ENCODE results near the gene ZBED5. TPM values are rescaled to one million over a fixed set of nuclear protein-coding genes. Genes with fewer than 3 reads are reported as not detected.
"Not testable (repeated sequence)": the region's sequence is repeated elsewhere in the genome, so short reads cannot be mapped to it uniquely, and the experiment has no call there.

The ZBED5 gene
- total RNA-seq, 2 experiments from 2014 or later = 69.7 to 72.0 TPM

DNA sequence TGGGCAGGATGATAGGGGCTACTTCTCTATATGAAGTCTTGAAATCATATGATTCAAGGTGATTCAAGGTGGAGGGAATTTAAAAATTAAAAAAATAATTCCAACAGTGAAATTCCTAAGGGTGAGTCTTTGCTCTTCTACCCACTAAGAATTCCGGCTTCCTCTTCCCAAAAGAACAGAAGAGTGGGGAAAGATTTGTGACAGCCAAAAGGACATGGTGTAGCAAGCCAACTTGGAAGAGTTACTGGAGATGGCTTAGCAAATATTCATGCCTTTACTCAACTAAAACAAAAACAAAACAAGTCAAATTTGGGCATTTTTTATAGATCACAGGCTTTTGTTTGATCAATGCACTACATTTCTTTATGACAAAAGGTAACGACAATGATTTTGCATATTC, 12.3 kb downstream of the ZBED5 start:
- Mint-ChIP-seq H3K27ac (no peak overlapping the region), H3K4me3 (no peak overlapping the region), H3K4me1 (peaks cover 2% of the 10 kb centered on the region), H3K27me3 (no peaks in the 10 kb centered on the region), H3K36me3 (peaks cover 15% of the 10 kb centered on the region), H3K9me3 (peaks cover 1% of the 10 kb centered on the region)
- POLR2A ChIA-PET = interaction anchor here (4.2 kb wide), 1 partner anchor 36 kb away, joined by 17 read pairs; the partner anchor contains the start of gene EIF4G2
- ATAC-seq (ENCODE audit: low read depth) (no peak), DNase-seq (no peak)

DNA sequence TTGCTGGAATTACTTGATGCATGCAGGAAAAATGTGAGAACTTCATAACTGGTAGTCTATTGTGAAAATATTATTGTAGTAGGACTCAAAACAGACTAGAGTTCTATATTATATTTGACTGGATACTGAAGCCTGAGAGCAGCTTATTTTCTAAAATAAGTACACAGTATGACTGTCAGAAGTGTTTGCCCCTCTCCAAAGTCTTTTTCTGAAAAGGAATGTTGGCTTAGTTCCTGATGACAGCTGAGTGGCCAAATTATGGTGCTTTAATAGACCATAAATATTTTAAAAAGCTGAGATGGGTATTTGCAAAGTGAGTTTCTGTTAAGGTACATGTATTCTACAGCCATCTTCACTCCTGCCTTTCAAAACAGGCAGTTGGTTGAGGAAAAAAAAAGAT, 13.1 kb downstream of the ZBED5 start:
- peaks cover 2% of the 10 kb centered on the region for H3K4me1 Mint-ChIP-seq
- POLR2A ChIA-PET = no interaction called here
- DNase-seq (no peak), ATAC-seq (ENCODE audit: low read depth) (no peak)
- peaks cover 14% of the 10 kb centered on the region for H3K36me3 Mint-ChIP-seq
- no peak overlapping the region for H3K4me3 Mint-ChIP-seq
- H3K27ac Mint-ChIP-seq = no peak overlapping the region
- H3K9me3 Mint-ChIP-seq = peaks cover 1% of the 10 kb centered on the region
- H3K27me3 Mint-ChIP-seq = no peaks in the 10 kb centered on the region

DNA sequence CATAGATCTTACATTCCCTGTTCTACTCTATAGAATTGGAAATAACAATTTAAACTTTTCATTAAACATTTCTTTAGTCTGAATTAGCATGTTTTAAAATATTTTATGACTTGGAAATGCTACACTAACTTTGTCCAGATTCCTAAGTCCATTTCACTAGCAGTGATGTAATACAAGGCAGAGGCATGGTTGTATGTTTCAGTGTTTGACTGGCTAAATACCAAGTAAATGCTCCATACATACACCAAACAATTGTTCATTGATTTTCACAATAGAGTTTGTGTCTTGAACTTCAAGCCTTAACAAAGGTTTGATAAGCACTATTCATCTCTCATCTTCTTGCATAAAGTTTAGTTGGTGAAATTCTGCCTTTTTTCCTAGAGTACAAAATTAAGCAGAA, 13.5 kb downstream of the ZBED5 start:
- Mint-ChIP-seq H3K4me3 (no peak overlapping the region), H3K27me3 (no peaks in the 10 kb centered on the region), H3K27ac (no peak overlapping the region), H3K36me3 (peaks cover 11% of the 10 kb centered on the region), H3K4me1 (peaks cover 2% of the 10 kb centered on the region), H3K9me3 (peaks cover 1% of the 10 kb centered on the region)
- DNase-seq (no peak), ATAC-seq (ENCODE audit: low read depth) (no peak)
- POLR2A ChIA-PET = no interaction called here

DNA sequence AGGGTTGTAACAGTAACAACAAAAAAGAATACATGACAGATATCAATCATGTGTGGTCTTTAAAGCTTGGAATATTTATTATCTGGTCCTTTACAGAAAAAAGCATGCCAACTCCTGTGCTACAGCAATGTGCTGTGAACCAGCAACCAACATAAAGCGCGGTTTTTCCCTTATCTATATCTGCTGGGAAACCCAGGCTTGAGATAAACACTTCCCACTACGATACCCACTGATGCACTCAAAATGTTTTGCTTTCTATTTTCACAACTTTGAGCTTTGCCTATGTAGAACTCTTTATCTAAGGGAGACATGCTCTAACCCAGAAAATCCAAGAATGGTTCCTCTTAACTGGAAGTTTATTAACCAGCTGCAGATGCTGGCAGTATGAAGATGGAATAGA, 19.0 kb downstream of the ZBED5 start:
- POLR2A ChIA-PET = interaction anchor here (0.9 kb wide), 1 partner anchor 30 kb away, joined by 4 read pairs; no protein-coding TSS in a partner anchor
- no peak for ATAC-seq (ENCODE audit: low read depth)
- DNase-seq = no peak
- no peak overlapping the region for H3K4me3 Mint-ChIP-seq
- H3K27ac Mint-ChIP-seq = no peak overlapping the region
- no peaks in the 10 kb centered on the region for H3K4me1 Mint-ChIP-seq
- no peaks in the 10 kb centered on the region for H3K27me3 Mint-ChIP-seq
- H3K36me3 Mint-ChIP-seq = peaks cover 5% of the 10 kb centered on the region
- H3K9me3 Mint-ChIP-seq = peaks cover 2% of the 10 kb centered on the region

DNA sequence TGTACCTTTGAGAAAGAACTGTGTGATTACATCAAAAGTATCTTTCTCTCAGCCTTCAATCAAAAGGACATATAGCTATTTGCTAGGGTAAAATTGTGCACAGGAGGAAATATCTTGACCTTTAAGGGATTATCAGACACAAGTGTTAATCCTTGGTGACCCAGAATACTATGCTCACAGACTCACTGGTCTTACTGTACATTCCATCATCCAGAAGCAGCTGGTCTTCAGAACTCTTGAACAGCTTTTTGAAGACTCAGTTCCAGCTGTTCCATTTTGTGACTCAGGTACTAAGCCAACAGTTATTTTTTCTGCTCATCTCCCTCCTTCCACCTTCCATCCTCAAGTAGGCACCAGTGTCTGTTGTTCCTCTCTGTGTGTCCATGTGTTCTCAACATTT, 19.8 kb downstream of the ZBED5 start:
- Mint-ChIP-seq H3K9me3 (peaks cover 2% of the 10 kb centered on the region), H3K27me3 (no peaks in the 10 kb centered on the region), H3K4me3 (no peak overlapping the region), H3K4me1 (no peaks in the 10 kb centered on the region), H3K27ac (no peak overlapping the region), H3K36me3 (peaks cover 5% of the 10 kb centered on the region)
- POLR2A ChIA-PET = no interaction called here
- DNase-seq (no peak), ATAC-seq (ENCODE audit: low read depth) (no peak)

DNA sequence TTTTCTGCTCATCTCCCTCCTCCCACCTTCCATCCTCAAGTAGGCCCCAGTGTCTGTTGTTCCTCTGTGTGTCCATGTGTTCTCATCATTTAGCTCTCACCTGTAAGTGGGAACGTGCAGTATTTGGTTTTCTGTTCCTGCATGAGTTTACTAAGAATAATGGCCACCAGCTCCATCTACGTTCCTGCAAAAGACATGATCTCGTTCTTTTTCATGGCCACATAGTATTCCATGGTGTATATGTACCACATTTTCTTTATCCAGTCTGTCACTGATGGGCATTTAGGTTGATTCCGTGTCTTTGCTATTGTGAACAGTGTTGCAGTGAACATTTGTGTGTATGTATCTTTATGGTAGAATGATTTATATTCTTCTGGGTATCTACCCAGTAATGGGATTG, 21.0 kb downstream of the ZBED5 start:
- ATAC-seq (ENCODE audit: low read depth); DNase-seq; H3K4me1 Mint-ChIP-seq; H3K4me3 Mint-ChIP-seq; H3K9me3 Mint-ChIP-seq; H3K36me3 Mint-ChIP-seq; H3K27me3 Mint-ChIP-seq; POLR2A ChIA-PET; H3K27ac Mint-ChIP-seq: not testable (repeated sequence)

DNA sequence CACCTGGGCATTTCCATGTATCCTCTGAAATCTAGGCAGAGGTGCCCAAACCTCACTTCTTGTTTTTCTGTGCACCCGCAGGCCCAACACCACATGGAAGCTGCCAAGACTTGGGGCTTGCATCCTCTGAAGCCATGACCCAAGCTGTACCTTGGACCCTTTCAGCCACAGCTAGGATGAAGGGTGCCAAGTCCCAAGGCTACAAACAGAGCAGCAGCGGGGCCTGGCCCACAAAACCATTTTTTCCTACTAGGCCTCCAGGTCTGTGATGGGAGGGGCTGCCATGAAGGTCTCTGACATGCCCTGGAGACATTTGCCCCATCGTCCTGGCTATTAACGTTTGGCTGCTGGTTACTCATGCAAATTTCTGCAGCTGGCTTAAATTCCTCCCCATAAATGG, 28.7 kb downstream of the ZBED5 start:
- POLR2A ChIA-PET = interaction anchor here (1.1 to 2.0 kb wide), 2 partner anchors 20 to 78 kb away, joined by 4 to 8 read pairs; partner anchors contain the start of gene CTR9
- Mint-ChIP-seq H3K9me3 (peaks cover 1% of the 10 kb centered on the region), H3K36me3 (peaks cover 7% of the 10 kb centered on the region), H3K4me1 (peaks cover 4% of the 10 kb centered on the region), H3K27me3 (no peaks in the 10 kb centered on the region), H3K4me3 (no peak overlapping the region), H3K27ac (no peak overlapping the region)
- DNase-seq (no peak), ATAC-seq (ENCODE audit: low read depth) (no peak)

DNA sequence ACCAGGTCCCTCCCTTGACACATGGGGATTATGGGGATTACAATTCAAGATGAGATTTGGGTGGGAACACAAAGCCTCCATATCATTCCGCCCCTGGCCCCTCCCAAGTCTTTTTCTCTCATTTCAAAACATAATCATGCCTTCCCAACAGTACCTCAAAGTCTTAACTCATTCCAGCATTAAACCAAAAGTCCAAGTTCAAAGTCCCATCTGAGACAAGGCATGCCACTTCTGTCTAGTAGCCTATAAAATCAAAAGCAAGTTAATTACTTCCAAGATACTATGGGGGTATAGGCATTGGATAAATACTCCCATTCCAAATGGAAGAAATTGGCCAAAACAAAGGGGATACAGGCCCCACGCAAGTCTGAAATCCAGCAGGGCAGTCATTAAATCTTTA, 29.5 kb downstream of the ZBED5 start:
- H3K4me1 Mint-ChIP-seq = peaks cover 4% of the 10 kb centered on the region
- POLR2A ChIA-PET = interaction anchor here (0.6 to 2.0 kb wide), 3 partner anchors 19 to 77 kb away, joined by 3 to 8 read pairs (median 4); partner anchors contain the start of gene CTR9
- no peak overlapping the region for H3K4me3 Mint-ChIP-seq
- H3K9me3 Mint-ChIP-seq = peaks cover 1% of the 10 kb centered on the region
- H3K36me3 Mint-ChIP-seq = peaks cover 7% of the 10 kb centered on the region
- H3K27me3 Mint-ChIP-seq = no peaks in the 10 kb centered on the region
- no peak overlapping the region for H3K27ac Mint-ChIP-seq
- DNase-seq (no peak), ATAC-seq (ENCODE audit: low read depth) (no peak)

DNA sequence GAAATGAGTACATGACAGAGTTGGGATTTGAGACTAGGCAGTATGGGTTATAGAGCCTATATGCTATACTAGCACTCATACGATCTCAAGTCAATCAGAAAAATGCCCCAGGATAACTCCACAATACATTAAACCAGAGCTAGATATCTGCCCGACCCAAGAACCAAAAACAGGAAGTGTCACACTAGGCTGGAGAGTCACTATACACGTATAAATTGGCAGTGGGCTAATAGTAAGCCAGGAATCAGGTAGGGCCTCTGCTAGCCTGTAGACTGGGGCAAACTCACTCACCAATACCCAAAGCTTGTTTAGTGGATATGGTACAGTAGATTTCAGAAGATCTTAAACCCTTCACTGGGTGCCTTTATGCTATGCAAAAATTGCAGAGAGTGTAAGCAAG, 33.0 kb downstream of the ZBED5 start:
- DNase-seq (no peak), ATAC-seq (ENCODE audit: low read depth) (peak; percentile 50)
- H3K27me3 Mint-ChIP-seq = no peaks in the 10 kb centered on the region
- H3K9me3 Mint-ChIP-seq = no peaks in the 10 kb centered on the region
- no peak overlapping the region for H3K4me3 Mint-ChIP-seq
- no peak overlapping the region for H3K27ac Mint-ChIP-seq
- H3K36me3 Mint-ChIP-seq = peaks cover 7% of the 10 kb centered on the region
- POLR2A ChIA-PET = interaction anchor here (0.6 to 0.7 kb wide), 2 partner anchors 15 to 31 kb away, joined by 3 read pairs; no protein-coding TSS in a partner anchor
- peaks cover 5% of the 10 kb centered on the region for H3K4me1 Mint-ChIP-seq

DNA sequence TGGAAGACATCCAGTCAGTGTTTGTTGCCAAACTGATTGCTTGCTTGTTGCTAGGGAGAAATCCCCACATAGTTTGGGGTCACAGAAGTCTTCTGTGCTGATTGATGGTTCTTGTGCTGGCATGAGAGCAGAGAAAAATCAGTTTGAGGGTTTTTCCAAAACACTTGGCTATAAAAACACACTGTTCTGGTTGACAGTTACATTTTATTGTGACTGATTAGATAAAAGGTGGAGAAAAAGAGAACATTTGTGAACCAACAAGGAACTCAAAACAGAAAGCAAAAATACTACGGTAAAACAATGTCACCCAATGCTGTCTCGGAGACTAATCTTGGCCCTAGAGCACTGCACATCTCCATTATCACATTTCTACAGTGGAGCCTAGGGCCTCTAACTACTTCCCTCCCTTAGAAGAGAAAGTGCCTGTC, 34.7 kb downstream of the ZBED5 start:
- POLR2A ChIA-PET = no interaction called here
- no peak for ATAC-seq (ENCODE audit: low read depth)
- H3K4me3 Mint-ChIP-seq = peak overlapping the region; percentile 42

DNA sequence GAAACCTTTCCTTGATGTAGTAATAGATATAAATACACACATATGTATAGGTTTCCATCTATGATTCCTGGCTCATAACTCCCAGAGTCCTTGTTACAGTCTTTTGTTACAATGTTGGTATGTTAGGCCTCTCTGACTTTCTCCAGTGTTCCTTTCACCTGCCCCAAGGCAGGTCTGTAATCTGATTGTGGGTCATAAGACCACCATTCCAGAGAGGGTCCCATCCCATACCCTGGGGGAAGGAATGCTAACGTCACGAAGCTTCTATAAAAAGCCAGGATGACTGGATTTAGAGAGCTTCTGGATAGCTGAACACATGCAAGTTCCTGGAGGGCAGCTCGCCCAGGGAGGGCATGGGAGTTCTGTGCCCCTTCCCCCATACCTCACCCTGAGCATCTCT, 35.4 kb downstream of the ZBED5 start:
- H3K4me1 Mint-ChIP-seq; H3K9me3 Mint-ChIP-seq; POLR2A ChIA-PET; H3K27ac Mint-ChIP-seq; H3K36me3 Mint-ChIP-seq; H3K4me3 Mint-ChIP-seq; DNase-seq; ATAC-seq (ENCODE audit: low read depth); H3K27me3 Mint-ChIP-seq: not testable (repeated sequence)

More for the DNA sequence above, 34.7 kb downstream of the ZBED5 start:
- DNase-seq = no peak
- Mint-ChIP-seq H3K27me3 (no peaks in the 10 kb centered on the region), H3K27ac (peak overlapping the region; percentile 27), H3K4me1 (peaks cover 5% of the 10 kb centered on the region), H3K9me3 (no peaks in the 10 kb centered on the region), H3K36me3 (peaks cover 7% of the 10 kb centered on the region)

DNA sequence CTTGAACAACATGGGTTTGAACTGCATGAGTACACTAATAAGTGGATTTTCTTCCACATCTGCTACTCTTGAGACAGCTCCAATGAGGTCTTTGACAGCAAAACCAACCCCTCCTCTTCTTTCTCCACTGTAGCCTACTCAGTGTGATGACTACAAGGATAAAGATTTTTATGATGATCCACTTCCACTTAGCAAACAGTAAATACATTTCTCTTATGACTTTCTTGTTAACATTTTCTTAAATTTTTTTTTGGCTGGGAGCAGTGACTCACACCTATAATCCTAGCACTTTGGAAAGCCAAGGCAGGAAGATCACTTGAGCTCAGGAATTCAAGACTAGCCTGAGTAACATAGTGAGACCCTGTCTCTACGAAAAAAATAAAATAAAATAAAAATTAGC, 39.3 kb downstream of the ZBED5 start:
- DNase-seq (no peak), ATAC-seq (ENCODE audit: low read depth) (no peak)
- H3K27me3 Mint-ChIP-seq = peaks cover 6% of the 10 kb centered on the region
- peaks cover 2% of the 10 kb centered on the region for H3K36me3 Mint-ChIP-seq
- no peak overlapping the region for H3K27ac Mint-ChIP-seq
- POLR2A ChIA-PET = interaction anchor here (3.4 kb wide), 1 partner anchor 9 kb away, joined by 10 read pairs; the partner anchor contains the start of gene EIF4G2
- H3K4me3 Mint-ChIP-seq = no peak overlapping the region
- H3K9me3 Mint-ChIP-seq = no peaks in the 10 kb centered on the region
- peaks cover 1% of the 10 kb centered on the region for H3K4me1 Mint-ChIP-seq

DNA sequence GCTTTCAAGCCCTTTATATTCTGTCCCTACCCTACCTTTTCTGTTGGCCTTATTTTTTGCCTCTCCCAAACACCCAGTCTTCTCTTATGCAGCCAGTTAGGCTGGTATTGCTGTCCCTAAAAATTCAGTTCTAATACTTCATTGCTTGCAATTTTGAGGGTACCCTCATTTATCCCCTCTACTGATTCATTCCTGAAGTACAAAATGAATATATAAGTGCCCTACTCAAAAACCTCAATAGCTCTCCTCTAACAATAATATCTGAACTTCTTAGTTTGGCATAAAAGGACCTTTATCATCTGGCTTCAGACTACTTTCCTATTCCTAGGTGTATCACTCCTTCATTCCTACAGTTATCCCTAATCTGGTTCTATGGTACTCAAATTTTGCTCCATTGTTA, 43.9 kb downstream of the ZBED5 start:
- Mint-ChIP-seq H3K27ac (no peak overlapping the region), H3K4me3 (no peak overlapping the region), H3K36me3 (peaks cover 9% of the 10 kb centered on the region), H3K27me3 (peaks cover 10% of the 10 kb centered on the region), H3K4me1 (peaks cover 8% of the 10 kb centered on the region), H3K9me3 (no peaks in the 10 kb centered on the region)
- DNase-seq (no peak), ATAC-seq (ENCODE audit: low read depth) (no peak)
- POLR2A ChIA-PET = no interaction called here

DNA sequence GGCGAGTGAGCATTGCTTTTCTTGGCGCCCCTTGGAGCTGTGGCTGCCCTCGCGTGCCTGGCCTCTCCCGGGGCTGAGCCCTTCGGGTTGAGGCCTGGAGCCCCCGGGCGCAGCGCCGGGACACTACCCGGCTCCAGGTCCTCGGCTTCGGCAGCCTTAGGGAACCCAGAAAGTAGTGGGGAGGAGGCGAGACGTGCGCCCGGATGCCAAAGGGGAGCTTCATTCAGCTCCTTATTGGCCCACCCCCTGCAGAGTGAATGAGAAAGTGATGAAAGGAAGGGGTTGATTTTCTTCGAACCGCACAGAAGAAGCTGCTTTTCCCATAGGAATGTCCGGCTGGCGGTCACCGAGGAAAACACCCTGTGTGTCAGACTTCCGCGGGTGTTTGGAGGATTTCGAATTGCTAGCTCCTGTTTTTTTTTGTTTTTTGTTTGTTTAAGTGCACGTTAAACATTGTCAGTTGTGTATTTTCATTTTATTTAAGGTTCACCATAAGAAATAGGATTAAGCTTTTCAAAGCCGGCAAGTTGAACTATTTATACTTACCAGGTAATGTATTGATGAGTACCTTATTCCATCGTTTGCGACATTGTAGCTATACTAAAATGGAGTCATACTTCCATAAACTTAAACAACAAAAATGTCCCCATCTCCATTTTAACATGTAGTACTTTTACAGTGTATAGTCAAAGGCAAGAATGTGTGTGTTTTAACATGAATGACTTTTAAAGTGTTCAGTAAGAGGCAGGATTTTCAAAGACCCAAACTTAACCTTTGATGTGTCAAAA, 48.3 kb downstream of the ZBED5 start:
- Mint-ChIP-seq H3K9me3 (no peaks in the 10 kb centered on the region), H3K27ac (peak overlapping the region; percentile 98), H3K4me3 (peak overlapping the region; percentile 96), H3K27me3 (peaks cover 3% of the 10 kb centered on the region), H3K36me3 (peaks cover 34% of the 10 kb centered on the region), H3K4me1 (peaks cover 23% of the 10 kb centered on the region)
- POLR2A ChIA-PET = interaction anchor here (0.6 to 4.9 kb wide), 39 partner anchors 8 to 1415 kb away, joined by 3 to 235 read pairs (median 5); partner anchors contain the start of genes CTR9, USP47 and ZBED5
- ATAC-seq (ENCODE audit: low read depth) (peak; percentile 14), DNase-seq (peak; percentile 74)
